GM21737 (cell line): ENCODE data around the gene MRPS25.
A peak's percentile ranks its signal among the peaks of the same experiment; 100 is the strongest.

ENCODE experiments used
- ATAC-seq: cut with Tn5 transposase; IDR thresholded peaks from one replicate; pipeline ENCODE4 v1.9.1; 2021; ENCODE audit warnings: mild to moderate bottlenecking, moderate library complexity; ENCODE audit not compliant: unreplicated experiment

MRPS25 gene

GRCh38 chr3:15064835-15065549 lies at the start of gene MRPS25:
MRPS25 (minus strand) TSS chr3:15065315; CDS start chr3:15065194, 121 bp downstream.
- ATAC-seq: peak; percentile 95

- ATAC-seq: no peak
Observed at GRCh38 chr3:15113884-15114283, 48.8 kb upstream of the MRPS25 start.

- no peak for ATAC-seq
Observed at GRCh38 chr3:15113471-15113870, 48.4 kb upstream of the MRPS25 start.

- ATAC-seq: no peak
Observed at GRCh38 chr3:15112011-15112410, 46.9 kb upstream of the MRPS25 start.

DNA sequence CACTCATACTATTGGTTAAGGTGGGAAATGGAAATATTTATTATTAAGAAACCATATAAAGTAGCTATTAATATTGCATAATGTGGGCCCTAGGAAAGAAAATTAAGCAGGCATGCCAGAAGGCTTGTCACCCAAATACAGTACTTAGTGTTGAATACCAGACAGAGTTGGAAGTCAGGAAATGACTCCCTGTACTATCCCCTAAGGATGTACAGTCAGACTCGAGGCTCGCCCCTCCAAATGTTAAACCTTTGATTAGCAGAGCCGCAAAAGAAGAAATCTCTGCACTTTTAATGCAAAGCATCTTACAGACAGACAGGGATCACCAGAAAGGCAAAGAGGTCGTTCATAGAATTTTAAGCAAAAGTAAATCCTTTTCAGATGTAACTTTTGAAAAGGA lies 45.1 kb upstream of the MRPS25 start:
- ATAC-seq: no peak

GRCh38 chr3:15108869-15109268 lies 43.8 kb upstream of the MRPS25 start:
- no peak for ATAC-seq

DNA sequence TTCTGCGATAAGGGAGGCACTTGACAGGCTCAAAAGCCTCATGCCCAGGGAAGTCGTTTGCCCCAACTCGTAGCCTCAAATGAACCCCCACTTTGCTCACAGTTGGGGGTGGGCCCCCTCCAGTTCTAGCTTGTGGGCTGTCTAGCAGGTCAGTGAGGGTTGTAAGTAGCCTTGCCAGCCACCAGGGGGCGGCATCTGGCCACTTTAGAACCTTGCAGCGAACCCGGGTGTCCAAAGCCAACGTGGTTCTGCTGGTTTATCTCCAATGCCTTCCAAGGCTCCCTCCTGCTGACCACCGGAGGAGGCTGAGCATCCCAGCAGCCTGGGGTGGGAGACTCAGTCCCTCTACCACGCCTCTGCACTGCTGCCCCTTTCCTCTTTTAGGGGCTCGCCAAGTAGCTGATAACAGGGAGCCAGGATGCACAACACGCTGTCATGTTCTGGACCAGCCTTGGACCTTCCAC lies 43.0 kb upstream of the MRPS25 start:
- ATAC-seq: peak; percentile 57

DNA sequence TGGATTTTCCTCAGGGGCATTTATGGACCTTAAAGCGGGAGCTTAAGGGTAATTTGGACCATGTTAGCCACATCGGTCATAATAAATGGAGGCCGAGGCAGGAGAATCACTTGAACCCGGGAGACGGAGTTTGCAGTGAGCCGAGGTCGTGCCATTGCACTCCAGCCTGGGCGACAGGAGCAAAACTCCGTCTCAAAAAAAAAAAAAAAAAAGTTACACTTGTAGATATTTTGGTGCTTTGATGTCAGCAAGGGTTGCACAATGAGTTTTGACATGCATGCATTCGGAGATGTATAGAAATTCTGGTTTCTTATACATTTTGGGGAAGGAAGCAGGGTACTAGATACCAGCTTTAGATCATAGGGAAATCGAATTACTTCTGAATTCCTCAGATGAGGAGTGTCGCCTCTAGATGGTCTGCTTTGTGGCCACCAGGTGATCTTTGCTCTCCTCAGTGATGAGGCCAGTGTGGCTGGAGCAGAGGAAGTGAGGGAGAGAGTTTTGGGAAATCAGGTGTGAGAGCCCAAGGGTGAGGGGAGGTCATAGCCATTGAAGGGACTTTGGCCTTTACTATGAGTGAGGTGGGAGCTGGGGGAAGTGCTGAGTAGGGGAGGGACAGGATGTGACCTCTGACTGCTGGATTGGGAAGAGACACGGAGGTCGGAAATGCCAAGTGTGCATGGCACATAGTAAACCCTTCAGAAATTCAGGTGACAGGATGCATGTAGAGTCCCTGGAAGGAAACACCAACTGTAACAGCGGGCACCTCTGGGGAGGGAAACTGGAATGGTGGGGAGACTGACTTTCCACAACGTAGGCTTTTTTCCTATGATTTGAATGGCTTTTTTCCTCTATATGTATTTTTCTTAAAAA lies 42.2 kb upstream of the MRPS25 start:
- no peak for ATAC-seq

DNA sequence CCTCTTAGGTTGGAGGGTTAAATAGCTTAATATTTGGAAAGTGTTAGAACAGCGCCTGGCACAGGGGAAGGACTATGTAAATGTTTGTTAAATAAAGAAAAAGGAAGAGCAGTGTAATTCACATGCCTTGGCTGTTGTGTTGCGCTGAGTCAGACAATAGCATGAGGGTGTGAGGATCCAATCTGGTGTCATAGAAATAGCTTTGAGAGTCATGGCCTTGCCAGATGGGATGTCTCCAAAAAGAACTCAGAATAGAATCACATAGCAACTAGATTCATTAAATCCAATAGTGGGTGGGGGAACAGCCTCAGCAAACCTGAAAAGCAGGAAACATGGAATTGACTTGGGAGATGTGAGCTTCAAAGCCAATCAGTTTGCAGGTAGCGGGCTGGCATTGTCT lies 37.7 kb upstream of the MRPS25 start:
- no peak for ATAC-seq

DNA sequence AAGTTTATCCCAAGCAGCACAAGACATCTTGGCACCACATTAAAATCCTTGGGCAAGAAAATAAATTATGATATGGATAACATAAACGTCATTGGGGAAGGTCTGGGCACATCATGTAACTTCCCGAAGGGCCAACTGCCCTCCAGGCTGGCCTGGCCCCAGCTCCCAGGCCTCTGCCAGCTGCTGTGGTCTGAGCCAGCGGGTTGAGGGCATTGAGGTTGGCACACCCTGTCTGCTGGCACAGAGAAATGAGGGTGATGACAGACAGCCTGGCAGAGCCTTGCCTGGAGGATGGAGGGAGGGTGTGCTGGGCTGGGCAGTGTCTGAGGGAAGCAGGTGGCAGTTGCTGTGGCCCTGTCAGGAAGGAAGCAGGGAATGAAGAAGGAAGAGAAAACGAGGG lies 37.1 kb upstream of the MRPS25 start:
- ATAC-seq: no peak

DNA sequence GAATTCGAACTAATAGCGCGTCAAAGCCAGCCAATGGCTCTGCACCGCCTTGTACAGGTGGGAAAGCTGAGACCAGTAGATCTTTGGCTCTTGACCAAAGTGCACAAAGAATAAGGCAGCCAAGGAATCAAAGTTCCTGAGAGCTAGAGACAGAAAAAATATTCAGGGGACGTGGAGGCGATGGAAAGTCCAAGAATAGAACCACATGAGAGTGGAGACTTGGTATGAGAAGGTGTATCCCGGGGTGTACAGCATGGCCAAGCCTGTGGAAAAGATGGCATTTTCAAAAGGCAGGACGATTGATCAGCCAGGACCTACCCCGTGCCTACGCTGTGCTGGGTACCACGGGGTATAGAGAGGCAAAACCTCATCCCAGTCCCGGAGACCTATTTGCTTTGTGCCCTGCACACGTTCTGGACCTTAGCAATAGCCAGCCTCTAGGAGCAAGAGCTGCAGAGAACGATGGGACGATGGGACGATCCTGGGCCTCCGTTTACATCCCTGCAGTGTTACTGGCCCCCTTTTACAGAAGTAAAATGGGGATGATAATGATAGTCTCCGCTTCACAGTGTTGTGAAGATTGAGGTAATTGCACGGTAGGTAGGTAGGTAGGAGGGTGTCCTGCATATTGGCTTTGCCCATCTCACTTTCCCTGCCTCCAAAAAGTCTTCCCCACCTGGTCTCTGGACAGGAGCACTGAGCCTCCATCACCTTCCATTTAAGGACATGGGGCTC lies 34.4 kb upstream of the MRPS25 start:
- peak; percentile 17 for ATAC-seq

GRCh38 chr3:15098503-15099363 lies 33.6 kb upstream of the MRPS25 start, which contains the start of gene RBSN:
RBSN (minus strand) TSS chr3:15099148; CDS start chr3:15096120, 3,028 bp downstream.
- ATAC-seq: peak; percentile 87

DNA sequence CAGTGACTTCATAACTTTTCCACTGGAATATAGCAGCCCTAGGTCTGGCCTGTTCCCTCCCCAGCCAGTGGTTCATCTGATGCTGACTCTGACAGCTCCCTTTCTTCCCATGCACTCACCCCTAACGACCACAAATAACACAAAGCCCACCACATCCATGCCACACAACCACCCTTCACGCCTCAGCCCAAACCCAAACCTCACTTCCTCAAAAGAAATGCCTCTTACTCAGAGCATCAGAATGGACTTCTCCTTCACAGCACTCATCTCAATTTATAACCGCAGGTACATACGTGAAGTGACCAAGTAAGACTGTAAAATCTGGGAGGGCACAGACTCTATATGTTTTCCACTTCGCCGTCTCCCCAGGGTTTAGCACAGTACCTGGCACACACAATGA lies 32.8 kb upstream of the MRPS25 start:
- ATAC-seq: no peak

- no peak for ATAC-seq
Observed at GRCh38 chr3:15096046-15096445, 30.9 kb upstream of the MRPS25 start.

- ATAC-seq: no peak
Observed at GRCh38 chr3:15094187-15094875, 29.2 kb upstream of the MRPS25 start.

DNA sequence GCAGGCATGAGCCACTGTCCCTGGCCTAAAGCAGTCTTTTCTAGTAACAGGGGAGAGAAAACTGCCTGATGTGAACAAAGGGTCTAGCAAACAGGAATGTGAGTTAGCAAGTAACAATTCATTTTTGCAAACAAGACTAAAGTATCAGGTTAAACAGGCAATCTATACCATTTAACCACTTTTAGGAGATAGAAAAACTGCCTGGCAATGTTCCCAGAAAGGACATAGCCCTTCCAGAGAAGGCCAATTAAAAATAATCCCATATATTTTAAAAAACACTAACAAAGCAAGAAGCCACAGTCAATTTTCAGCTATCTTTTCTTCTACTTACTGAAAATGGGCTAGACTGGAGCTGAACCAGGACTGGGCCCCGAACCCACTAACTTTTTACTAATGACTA lies 27.6 kb upstream of the MRPS25 start:
- no peak for ATAC-seq

GRCh38 chr3:15091575-15091974 lies 26.5 kb upstream of the MRPS25 start:
- ATAC-seq: no peak

DNA sequence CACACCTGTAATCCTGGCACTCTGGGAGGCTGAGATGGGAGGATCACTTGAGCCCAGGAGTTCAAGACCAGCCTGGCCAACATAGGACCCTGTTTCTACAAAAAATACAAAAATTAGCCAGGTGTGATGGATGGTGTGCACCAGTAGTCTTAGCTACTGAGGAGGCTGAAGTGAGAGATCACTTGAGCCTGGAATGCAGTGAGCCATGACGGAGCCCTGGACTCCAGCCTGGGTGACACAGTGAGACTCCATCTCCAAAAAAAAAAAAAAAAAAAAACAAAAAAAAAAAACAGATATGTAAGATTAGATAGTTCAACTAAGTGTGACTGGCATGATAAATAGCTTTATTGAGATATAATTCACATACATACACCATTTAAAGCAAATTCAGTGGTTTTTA lies 24.1 kb upstream of the MRPS25 start:
- no peak for ATAC-seq

- no peak for ATAC-seq
Observed at GRCh38 chr3:15086699-15087098, 21.6 kb upstream of the MRPS25 start.

- ATAC-seq: no peak
Observed at GRCh38 chr3:15086263-15086662, 21.1 kb upstream of the MRPS25 start.
